HG03196 (cell line): ENCODE measurements around the gene LCNL1.
"Not testable (repeated sequence)": the region's sequence is repeated elsewhere in the genome, so short reads cannot be mapped to it uniquely, and the experiment has no call there.

Source experiments
- ATAC-seq: cut with Tn5 transposase; IDR thresholded peaks from one replicate; pipeline ENCODE4 v1.9.1; 2021; ENCODE audit not compliant: unreplicated experiment

The LCNL1 gene

DNA sequence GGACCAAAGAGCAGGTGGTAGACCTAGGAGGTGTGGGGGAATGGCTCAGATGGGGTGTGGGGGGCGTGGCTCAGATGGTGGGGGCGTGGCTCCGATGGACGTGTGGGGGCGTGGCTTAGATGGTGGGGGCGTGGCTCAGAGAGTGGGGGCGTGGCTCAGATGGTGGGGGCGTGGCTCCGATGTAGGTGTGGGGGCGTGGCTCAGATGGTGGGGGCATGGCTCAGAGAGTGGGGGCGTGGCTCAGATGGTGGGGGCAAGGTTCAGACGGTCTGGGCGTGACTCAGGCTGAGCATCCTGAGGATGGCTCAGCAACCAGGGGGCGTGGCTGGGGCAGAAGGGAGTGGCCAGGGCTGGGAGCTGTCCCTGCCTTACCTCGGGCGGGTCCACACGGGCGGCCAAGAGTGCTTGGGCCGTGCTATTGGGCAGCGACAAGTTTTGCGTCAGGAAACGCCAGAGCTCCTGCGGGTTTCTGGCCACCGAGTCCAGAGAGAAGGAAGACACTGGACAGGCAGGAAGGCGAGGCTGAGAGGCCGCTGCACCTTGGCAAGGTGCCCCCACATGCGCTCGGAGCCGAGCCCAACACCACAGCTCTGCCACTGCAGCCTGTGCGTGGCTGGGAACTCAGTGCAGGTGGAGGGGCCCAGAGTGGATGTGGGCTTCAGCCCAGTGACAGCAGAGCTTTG lies 39.3 kb downstream of the LCNL1 start:
- no peak for ATAC-seq

DNA sequence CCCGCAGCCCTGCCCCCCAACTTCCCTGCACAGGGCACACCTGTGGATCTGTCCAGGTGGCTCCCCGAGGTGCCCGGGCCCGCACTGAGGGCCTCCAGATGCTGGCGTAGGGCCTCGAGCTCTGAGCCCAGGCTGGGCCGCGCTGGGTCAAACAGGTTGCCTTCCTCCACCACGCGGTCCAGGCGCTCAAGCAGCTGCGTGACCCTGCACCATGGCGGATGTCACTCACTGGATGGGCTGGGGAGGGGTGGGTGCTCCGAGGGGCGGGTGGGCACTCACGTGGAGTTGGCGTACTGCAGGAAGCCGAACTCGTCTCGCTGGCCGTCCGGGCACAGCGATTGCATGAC lies 39.8 kb downstream of the LCNL1 start:
- no peak for ATAC-seq

DNA sequence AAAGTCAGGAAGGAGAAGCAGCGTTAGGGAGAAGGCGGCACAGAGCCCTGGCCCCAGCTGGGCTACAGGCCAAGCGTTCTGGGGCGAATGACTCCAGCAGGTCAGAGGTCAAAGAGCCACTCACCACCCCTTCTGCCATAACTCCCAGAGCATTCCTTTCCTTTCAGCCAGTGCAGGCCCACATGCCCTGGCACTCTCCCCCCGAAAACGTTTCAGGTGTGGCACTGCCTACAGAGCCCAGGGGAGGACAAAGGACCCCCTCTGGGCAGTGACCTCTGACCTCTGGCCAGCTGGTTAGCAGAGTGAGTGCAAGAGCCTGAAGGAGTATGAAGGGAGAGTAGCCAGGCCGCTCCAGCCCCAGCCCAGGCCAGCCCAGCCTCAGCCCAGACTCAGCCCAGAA lies 40.4 kb downstream of the LCNL1 start:
- ATAC-seq, result no peak

DNA sequence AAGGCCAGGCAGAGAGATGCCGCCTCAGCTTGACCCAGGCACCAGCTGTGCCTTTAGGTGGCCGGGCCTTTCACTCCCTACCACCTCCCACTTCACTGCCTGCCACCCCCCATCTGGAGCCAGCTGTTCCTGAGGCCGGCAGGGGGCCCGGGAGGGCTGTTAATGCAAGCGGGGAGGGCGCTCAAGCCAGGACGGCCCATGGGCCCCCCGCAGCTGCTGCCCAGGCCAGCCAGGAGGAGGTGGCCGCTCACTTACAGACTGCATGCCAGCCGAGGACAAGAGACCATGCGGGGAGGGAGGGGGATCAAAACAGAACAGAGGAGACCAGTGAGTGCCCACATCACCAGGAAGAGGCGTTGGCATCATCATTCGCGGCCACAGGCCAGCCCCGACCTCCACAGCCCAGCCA lies 40.8 kb downstream of the LCNL1 start:
- ATAC-seq, result no peak

- no peak for ATAC-seq
Measured at GRCh38 chr9:137025517-137025966, 42.7 kb downstream of the LCNL1 start.

DNA sequence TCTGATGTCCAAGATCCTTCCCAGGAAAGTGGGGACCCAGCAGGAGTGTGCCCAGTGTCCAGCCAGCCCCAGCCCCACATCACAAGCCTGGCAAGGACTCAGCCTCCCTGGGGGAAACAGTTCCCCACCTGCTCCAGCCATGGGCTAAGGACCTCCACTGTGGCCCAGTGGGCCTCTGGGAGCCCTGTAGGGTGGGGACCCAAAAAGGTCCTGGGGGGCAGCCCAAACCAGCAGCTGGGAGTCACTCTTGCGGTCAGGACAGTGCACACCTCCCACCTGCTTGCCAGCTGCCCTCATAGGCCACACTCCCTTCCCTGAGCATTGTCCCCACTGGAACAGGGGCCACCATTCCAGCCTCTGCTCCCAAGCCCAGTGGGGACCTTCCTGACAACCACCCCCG lies 43.6 kb downstream of the LCNL1 start:
- no peak for ATAC-seq

DNA sequence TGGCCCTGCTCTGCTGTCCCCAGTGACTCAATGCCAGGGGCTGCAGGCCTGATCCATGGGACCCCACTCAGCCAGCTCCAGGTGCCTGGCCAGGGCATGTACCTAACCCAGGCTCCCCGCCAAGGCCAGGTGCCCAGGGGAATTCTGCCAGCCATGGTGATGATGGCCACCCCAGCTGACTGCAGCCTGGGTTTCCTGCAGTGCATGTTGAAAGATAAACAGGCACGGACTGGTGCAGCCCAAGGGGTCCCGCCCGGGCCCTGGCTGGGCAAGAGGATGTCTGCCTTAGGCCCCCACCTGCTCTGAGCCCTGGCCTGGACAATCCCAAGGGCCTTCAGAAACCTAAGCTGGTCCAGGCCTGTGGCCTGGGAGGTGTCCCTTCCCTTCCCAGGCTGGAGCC lies 44.0 kb downstream of the LCNL1 start:
- no peak for ATAC-seq

DNA sequence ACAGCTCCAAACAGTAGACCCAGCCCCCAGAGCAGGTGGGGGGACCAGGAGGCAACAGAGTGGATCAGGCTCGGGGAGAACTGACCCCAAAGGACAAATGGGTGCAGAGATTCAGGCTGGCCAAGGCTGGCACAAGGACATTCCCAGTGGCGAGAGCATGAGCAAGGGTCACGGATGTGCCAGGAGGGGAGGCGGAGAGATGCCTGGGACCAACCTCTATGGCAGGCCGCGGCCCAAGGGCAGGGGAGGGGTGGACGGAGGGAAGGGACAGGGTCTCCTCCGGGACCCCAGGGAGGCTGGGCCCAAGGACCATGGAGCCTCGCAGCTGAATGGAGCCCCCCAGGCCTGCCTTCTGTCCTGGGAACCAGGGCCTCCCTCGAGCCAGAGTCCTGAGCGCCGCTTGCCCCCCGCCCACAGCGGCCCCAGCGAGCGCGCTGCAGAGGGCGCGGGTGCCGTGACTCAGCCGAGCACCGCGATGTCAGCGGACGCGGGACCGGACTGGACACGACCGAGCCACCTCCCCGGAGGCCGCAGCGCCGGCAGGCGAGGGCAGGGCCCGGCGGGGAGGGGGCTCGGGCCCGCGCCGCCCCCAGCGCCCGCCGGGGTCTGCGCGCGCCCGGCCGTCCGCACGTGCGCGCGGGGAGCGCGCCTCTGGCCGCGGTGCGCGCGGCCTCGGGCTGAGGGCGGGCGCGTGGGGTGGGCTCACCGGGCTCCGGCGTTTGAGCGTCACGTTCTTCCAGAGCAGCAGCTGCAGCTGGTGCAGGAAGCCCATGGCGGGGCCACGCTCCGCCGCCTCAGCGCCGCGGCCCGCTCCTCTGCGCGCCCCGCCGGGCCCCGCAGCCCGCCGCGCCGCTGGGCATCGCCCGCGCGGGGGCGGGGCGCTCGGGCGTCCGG lies 44.8 kb downstream of the LCNL1 start, which contains the start of gene ABCA2:
ABCA2 (minus strand) TSS at position 869 of the 894 bp plus-strand sequence; CDS start at position 772, 97 bp downstream.
- ATAC-seq, result no peak

DNA sequence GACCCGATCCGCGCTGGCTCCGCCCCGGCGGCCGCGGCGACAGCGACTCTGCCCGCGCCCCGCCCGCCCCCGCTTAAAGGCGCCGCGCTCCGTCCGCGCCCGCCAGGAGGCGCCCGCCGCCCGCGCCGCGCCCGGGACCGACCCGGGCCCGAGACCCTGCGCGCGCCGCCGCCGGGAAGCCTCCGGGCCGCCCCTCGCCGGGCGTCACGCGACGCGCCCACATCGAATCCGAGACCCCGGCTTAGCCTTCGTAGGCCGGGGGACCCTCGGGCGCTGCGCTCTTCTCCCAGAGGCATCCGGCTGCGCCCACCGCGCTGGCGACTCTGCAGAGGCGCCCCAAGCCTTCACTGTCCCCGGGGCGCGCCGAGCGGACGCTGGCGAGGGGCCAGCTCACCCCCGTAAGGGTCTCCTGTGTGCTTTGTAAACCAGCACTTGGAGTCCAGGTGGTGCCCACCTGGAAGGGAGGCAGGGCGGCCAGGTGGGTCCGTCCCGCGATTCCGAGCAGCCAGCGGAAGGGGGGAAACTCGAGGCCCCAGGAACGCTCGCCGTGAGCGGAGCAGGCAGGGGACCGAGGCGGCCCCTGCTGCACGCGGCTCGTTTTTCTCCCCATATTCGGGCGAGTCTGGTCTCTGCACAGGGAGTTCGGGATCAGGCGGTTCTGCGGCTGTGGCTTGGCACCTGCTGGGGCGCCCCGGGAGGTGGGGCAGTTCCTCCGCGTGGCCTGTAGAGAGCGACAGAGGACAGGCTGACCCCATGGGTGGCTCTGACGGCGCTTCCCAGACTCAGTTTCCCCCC lies 45.7 kb downstream of the LCNL1 start:
- ATAC-seq, result peak; percentile 35

GRCh38 chr9:137029058-137029936 lies 46.5 kb downstream of the LCNL1 start:
- ATAC-seq, result no peak

GRCh38 chr9:137030006-137030405 lies 47.2 kb downstream of the LCNL1 start:
- no peak for ATAC-seq

DNA sequence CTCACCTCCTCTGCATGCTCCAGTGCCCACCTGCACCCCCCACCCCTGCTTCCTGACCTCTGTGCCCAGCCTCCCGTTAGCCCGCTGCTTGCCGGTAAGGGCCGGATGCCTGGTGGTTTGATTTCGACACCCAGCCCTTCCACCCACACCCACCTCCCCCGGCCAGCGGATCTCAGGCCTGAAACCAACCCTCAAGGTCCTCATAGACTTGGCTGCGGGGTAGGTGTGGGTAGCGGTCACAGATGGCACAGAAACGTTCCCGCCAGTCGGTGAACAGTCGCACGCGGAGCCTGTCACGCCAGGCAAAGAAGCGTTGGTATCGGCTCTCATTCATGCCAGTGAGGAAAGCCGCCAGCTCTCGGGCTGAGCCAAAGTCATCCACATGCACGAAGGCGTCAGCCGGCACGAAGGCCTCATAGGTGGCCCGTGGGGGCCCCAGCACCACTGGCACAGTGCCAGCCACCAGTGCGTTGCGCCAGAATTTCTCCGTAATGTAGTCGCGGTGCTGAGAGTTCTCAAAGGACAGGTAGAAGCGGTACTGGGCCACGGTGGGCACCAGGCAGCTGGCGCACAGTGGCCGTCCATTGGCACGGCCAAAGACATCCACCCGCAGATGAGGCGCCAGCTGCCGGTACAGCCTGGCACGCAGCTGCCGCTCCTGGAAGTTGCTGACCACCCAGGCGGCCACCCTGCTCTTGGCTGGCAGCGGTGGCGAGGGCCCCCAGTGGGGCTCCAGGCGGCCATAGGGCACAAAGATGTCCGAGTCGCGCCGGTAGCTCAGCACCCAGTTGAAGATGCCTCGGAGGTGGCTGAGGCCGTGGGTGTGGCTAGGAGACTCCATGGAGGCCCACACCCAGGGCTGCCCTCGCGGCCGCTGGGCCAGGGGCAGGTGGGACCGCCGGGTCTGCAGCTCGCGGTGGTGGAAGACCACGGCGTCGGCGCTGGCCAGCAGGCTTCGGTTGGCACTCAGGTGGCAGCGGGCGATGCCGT lies 48.0 kb downstream of the LCNL1 start:
- ATAC-seq, result no peak

GRCh38 chr9:137031904-137032640 lies 49.3 kb downstream of the LCNL1 start, which contains the start of gene FUT7:
FUT7 (minus strand) TSS chr9:137032088; CDS start chr9:137031991, 97 bp downstream.
- ATAC-seq, result no peak

DNA sequence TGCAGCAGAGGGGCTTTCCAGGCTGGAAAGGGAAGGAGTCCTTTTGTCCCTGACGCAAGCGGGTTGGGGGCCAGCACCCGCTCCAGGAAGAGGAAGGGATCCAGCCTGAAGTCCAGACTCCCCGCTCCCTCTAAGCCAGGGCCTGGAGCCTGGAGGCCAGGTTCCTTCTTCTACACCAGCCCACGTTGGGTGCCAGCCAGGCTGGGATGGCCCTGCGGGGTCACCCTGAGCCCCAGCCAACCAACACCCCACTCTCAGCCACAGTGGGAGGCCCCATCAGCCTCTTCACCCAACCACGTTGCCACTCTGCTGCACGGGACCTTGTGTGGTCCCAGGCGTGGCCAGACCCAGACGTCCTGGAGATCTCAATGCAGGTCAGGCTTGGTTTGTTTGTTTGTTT lies 50.1 kb downstream of the LCNL1 start:
- ATAC-seq, result no peak

DNA sequence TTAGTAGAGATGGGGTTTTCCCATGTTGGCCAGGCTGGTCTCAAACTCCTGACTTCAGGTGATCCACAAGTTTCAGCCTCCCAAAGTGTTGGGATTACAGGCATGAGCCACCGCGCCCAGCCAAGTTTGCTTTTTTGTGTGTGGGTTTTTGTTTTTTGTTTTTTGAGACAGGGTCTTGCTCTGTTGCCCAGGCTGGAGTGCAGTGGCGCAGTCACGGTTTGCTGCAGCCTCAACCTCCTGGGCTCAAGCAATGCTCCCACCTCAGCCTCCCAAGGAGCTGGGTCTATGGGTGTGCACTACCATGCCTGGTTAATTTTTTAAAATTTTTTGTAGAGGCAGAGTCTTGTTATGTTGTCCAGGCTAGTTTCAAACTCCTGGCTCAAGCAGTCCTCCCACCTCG lies 50.7 kb downstream of the LCNL1 start:
- ATAC-seq, result not testable (repeated sequence)

GRCh38 chr9:137034039-137034708 lies 51.4 kb downstream of the LCNL1 start:
- no peak for ATAC-seq

DNA sequence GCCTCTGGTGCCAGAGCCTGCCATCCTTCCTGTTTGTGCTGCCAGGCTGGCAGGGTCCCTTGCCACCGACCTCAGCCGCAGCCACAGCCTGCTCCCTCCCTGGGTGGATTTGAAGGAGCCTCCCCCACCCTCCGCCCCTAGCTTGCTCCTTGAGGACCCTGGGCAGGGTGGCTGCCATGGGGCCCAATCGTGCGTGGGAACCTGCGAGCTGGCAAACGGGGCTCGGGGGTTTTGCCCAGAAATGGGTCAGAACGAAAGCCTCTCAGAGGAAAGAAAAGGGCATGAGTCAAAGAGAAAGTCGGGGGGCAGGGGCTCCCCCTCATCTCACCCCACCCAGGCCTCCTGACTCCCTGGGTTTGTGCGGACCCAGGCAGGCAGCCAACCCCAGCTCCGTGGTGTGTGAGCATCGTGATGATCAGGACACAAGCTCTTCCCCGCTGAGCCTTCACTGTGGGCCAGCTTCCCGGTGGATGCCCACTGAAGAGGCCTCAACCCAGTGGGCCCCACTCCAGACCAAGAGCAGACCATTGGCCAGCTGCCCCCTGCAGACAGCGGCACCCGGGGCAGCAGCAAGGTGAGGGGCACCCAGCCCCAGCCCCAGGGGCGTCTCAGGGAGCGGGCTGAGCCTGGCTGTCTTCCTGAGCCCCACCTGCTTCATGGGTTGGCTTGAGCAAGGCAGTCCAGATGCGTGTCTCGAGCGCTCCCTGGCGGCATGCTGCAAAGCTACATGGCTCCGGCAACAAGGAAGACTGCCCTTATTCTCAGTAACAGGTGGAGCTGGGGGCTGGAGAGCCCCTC lies 52.1 kb downstream of the LCNL1 start:
- peak; percentile 56 for ATAC-seq
